Colonic mucosa (tissue), 4 donors: ENCODE measurements around the gene CCSER1. TPM values are rescaled to one million over a fixed set of nuclear protein-coding genes. Genes with fewer than 3 reads are reported as not detected.
"Not testable (repeated sequence)": the region's sequence is repeated elsewhere in the genome, so short reads cannot be mapped to it uniquely, and the experiment has no call there.

Source experiments
- DNase-seq: peaks from one replicate; pipeline ENCODE4 v3.0.0-alpha.2; 2020
- H3K27ac ChIP-seq: fragments of 200-600 bp; one replicate; pipeline ENCODE4 v1.8.0; 2021
- H3K27me3 ChIP-seq: fragments of 200-600 bp; one replicate; pipeline ENCODE4 v1.8.0; 2021
- H3K36me3 ChIP-seq: fragments of 200-600 bp; one replicate; pipeline ENCODE4 v1.8.0; 2021
- H3K4me1 ChIP-seq: fragments of 200-600 bp; one replicate; pipeline ENCODE4 v1.8.0; 2021; ENCODE audit warnings: mild to moderate bottlenecking
- H3K4me3 ChIP-seq: fragments of 200-600 bp; one replicate; pipeline ENCODE4 v1.8.0; 2021
- H3K9ac ChIP-seq, 2 donors: one replicate each; pipeline ENCODE4 v1.7.0; 2013; ENCODE audit warnings: control low read depth in 2 of 2, low read depth in 2 of 2, low read length in 2 of 2
- H3K9me3 ChIP-seq: fragments of 200-600 bp; one replicate; pipeline ENCODE4 v1.8.0; 2021
- CTCF ChIP-seq: fragments of 200-600 bp; IDR thresholded peaks from one replicate; pipeline ENCODE4 v1.8.0; 2022; ENCODE audit warnings: antibody characterized with exemption, mild to moderate bottlenecking
- intact Hi-C: fragments of 100-400 bp; cut with DNase I; formaldehyde crosslinking; loops from one replicate; pipeline ENCODE4 v1.14.1; 2022
- total RNA-seq, 2 donors: library from RNA; stranded (reverse); fragmentation: NEBNext Ultra II Directional in 1 of 2; extraction: Animal tissue kit (Norgen Biotek cat#: 25700) in 1 of 2; gene quantifications; one replicate each; pipeline ENCODE4 v1.2.1, GENCODE V29; 2021
- donor health status: healthy.
- donor health status: DM: no; HTN: no; CAD: no.
- donor health status: DM: no; HTN: no; CAD: no.

The CCSER1 gene
- total RNA-seq, 2 donors from 2014 or later = 11.2 to 13.4 TPM

GRCh38 chr4:91147067-91147466, 1019.9 kb downstream of the CCSER1 start:
- Histone ChIP-seq H3K9ac (no peak overlapping the region), H3K27me3 (no peaks in the 10 kb centered on the region), H3K27ac (no peak overlapping the region), H3K36me3 (no peaks in the 10 kb centered on the region), H3K4me1 (no peaks in the 10 kb centered on the region), H3K9me3 (no peaks in the 10 kb centered on the region), H3K4me3 (no peak overlapping the region)
- DNase-seq = no peak
- intact Hi-C loops = no loop called here
- no peak for TF ChIP-seq CTCF

- H3K27me3 ChIP-seq, H3K36me3 ChIP-seq, H3K27ac ChIP-seq, H3K4me3 ChIP-seq, intact Hi-C loops, DNase-seq, H3K9me3 ChIP-seq, H3K9ac ChIP-seq, H3K4me1 ChIP-seq: not testable (repeated sequence)
Observed at GRCh38 chr4:91154041-91154440, 1026.8 kb downstream of the CCSER1 start.

- H3K9ac ChIP-seq, H3K4me3 ChIP-seq, DNase-seq, intact Hi-C loops, H3K4me1 ChIP-seq, H3K9me3 ChIP-seq, H3K36me3 ChIP-seq, H3K27ac ChIP-seq, H3K27me3 ChIP-seq: not testable (repeated sequence)
Observed at GRCh38 chr4:91167864-91168653, 1040.9 kb downstream of the CCSER1 start.

- Histone ChIP-seq H3K4me3 (no peak overlapping the region), H3K27me3 (no peaks in the 10 kb centered on the region), H3K27ac (no peak overlapping the region), H3K36me3 (no peaks in the 10 kb centered on the region), H3K4me1 (no peaks in the 10 kb centered on the region), H3K9ac (no peak overlapping the region), H3K9me3 (no peaks in the 10 kb centered on the region)
- intact Hi-C loops = no loop called here
- no peak for DNase-seq
- no peak for TF ChIP-seq CTCF
Observed at GRCh38 chr4:91170768-91171167, 1043.6 kb downstream of the CCSER1 start.

- no peaks in the 10 kb centered on the region for H3K9me3 ChIP-seq
- no peak for DNase-seq
- H3K27ac ChIP-seq = no peak overlapping the region
- intact Hi-C loops = no loop called here
- H3K4me3 ChIP-seq = no peak overlapping the region
- no peaks in the 10 kb centered on the region for H3K27me3 ChIP-seq
- H3K4me1 ChIP-seq = no peaks in the 10 kb centered on the region
- H3K36me3 ChIP-seq = no peaks in the 10 kb centered on the region
- no peak for TF ChIP-seq CTCF
- no peak overlapping the region for H3K9ac ChIP-seq
Observed at GRCh38 chr4:91171217-91171616, 1044.0 kb downstream of the CCSER1 start.

- H3K4me1 ChIP-seq, intact Hi-C loops, H3K27me3 ChIP-seq, H3K9ac ChIP-seq, H3K4me3 ChIP-seq, H3K27ac ChIP-seq, DNase-seq, H3K9me3 ChIP-seq, H3K36me3 ChIP-seq: not testable (repeated sequence)
Observed at GRCh38 chr4:91185061-91185460, 1057.9 kb downstream of the CCSER1 start.

GRCh38 chr4:91198951-91199350, 1071.8 kb downstream of the CCSER1 start:
- Histone ChIP-seq H3K27me3 (no peaks in the 10 kb centered on the region), H3K27ac (no peak overlapping the region), H3K9me3 (no peaks in the 10 kb centered on the region), H3K4me1 (no peaks in the 10 kb centered on the region), H3K9ac (no peak overlapping the region), H3K36me3 (no peaks in the 10 kb centered on the region), H3K4me3 (no peak overlapping the region)
- intact Hi-C loops = no loop called here
- no peak for TF ChIP-seq CTCF
- no peak for DNase-seq
